Fibroblast of skin of back (primary cell): ENCODE measurements around the gene CDH23.

Experiments used
- DNase-seq: peaks from one replicate; pipeline ENCODE4 v3.0.0-alpha.2; 2013

CDH23 gene

DNA sequence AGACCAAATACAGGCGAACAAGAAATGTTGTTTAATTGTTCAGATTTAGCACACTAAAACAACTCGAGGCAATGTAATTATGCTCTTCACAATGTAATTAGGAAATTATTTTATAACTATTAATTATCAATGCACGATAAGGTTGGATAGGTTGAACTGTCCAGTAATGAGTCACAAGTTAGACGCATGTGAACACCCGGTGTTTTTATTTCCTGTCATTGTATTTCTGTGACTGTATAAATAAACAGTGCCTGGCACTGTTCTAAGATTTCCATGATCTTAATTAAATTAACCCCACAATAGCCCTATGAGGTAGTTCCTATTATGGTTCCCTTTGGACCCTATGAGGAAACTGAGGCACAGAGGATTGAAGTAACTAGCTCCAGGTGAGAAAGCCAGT, 296.7 kb downstream of the CDH23 start:
- no peak for DNase-seq

DNA sequence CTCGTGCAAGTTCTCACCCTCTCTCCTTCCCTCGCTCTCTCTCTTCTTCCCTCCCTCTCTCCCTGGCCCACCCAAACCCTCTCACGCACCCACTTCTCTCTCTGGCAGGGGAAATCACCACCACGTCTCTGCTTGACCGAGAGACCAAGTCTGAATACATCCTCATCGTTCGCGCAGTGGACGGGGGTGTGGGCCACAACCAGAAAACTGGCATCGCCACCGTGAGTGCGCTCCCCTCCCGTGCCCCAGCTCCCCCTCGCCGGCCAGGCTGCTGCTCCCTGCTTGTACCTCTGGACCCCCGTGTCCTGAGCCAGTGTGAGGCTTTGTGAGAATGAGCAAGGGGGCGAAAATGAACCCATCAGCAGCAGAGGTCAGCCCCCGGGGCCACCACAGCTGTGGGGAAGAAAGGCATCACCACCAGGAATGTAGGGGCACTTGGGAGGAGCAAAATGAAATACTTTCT, 297.4 kb downstream of the CDH23 start:
- no peak for DNase-seq

GRCh38 chr10:71694567-71694968, 297.8 kb downstream of the CDH23 start:
- no peak for DNase-seq

GRCh38 chr10:71695502-71696476, 299.1 kb downstream of the CDH23 start:
- DNase-seq, result no peak

DNA sequence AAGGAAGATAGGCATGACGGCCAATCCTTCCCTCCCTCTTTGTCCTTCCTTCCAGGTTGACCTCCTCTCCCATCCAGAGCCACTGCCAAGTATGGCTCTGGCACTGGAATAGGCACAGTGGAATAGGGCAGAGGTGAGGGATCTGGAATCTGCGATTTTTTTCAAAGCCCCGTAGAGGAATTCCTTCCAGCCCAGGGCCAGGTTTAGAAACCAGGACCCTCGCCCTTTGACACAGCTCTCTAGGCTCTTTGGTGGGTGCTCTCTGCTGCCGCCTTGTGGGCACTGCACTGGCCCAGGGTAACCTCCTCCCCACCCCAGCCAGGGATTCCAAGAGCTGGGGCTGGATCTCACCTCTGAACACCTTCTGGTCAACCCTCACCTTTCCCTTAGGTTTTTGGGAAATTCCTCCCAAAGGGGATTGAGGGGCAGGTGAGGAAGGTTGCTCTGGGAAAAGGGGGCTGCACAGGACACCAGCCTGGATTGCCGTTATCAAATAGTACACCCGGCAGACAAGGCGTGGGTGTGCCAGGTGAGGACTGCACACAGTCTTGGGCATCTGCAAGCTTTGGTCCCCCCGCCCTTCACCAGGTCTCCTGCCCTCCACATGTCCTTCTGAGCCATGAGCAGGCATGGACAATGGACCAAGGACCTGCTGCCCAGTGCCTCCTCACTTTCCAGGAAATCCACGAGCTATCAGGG, 300.1 kb downstream of the CDH23 start:
- peak; percentile 30 for DNase-seq

DNA sequence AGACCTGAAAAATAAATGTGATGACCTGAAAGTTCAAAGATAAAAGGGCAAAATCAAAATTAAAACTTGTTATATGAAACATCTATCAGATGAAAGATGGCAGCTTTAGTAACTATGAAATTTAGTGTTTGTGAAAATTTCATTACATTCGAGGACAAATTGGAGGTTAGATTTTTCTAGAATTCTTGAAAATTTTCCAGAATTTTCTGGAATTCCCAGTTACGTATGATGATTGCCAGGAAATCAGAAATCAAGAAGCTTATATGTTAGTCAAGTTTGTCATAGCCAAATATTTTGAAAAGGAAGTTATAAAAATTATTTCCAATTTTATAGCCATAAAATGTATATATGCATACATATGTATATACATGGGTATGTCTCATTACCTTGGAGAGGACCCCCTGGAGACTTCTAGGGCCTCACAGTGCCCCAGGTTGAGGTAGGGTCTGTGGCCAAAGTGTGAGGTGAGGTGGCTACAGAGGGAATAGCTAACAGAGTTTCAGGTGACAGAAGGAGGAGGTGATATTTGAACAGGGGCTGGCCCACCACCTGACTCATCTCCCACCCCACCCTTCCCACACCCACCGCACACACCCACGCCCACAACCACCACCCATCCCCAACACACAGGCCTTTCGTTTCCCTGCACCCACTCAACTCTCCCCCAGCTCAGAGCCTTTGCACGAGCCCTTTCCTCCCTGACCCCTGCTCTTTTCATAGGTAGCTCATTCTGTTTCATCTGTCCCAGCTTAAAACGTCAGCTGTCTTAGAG, 301.4 kb downstream of the CDH23 start:
- no peak for DNase-seq

DNA sequence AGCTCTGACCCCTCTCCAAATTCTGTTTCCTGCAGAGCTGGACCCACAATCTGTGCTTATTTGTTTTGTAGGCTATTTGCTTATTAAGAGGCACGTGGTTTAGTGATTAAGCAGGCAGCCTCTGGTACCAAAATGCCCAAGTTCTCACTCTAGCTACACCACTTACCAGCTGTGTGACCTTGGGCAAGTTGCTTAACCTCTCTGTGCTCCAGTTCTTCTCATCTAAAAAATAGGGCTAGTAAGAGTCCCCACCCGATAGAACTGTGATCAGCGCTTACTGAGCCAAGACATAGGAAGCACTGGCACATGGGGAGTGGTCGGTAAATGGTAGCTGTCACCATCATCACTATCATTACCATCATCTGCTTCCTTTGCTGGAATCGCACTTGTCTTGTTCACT, 302.0 kb downstream of the CDH23 start:
- no peak for DNase-seq

DNA sequence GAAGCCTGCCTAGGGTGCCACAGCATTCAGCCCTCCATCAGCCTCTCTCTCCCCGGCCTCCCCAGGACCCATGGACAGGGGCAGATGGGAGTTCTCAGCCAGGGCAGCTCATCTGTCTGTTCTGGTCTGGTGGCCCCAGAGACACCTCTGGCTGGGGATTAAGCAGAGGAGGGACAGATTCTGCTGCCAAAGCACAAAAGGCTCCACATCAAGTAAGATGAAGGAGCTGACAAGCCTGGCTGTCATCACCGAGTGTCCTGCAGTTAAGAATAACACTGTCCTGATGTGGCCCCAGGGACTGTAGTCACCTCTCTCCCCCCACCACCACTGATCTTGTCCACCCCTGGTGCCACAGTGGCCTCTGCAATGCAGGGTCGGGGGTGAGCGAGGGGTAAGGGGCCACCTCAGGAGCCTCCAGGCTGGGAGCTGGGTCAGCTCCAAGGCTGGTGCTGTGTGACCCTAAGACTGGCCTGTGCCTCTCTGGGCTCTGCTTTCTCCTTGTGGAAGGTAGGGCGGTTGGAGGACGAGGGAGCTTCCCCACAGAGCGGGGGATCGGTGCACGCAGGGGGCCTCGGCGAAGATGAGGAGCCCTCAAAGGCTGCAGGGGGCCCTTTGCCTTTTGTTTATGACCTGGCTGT, 304.1 kb downstream of the CDH23 start:
- no peak for DNase-seq

GRCh38 chr10:71701496-71702132, 304.9 kb downstream of the CDH23 start:
- DNase-seq, result no peak

DNA sequence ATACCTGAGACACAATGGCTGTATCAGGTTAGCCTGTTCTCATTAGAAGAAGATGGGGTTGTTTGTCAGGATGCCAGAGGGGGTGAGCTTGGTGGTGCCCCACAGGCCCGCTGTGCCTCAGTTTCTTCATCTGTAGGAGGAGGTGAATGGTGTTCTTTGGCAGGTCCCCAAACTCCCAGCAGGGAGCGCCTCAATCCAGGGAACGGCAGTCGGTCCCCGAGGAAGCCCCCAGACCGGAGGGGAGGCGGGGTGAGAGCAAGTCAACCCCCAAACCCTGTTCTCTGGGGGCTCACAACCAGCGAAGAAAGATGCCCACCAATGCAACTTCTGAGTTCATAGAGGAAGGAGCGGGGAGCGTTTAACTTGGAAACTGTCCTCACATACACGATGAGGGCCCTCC, 306.9 kb downstream of the CDH23 start:
- DNase-seq, result no peak

GRCh38 chr10:71704816-71705215, 308.1 kb downstream of the CDH23 start:
- DNase-seq, result no peak

DNA sequence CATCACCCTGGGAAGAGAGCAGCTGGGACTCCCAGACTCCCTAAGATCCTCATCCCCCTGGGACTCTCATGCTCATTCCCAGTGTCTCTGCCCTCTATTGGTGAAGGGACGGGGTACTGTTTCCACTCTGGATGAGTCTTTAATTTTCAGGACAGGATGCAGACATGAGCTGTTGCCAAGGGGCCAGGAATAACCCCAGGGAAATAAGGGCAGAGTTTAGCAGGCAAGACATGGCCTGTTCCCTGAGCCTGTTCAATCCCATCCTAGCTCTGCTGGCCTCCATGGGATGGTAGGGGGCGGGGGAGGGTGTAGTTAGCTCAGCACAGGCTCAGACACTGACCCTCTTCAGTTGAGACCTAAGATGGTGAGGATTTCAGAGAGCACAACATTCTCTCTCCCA, 308.9 kb downstream of the CDH23 start:
- DNase-seq, result no peak

- no peak for DNase-seq
Measured at GRCh38 chr10:71706216-71707121, 309.7 kb downstream of the CDH23 start.

- DNase-seq, result no peak
Measured at GRCh38 chr10:71707240-71707789, 310.6 kb downstream of the CDH23 start.

DNA sequence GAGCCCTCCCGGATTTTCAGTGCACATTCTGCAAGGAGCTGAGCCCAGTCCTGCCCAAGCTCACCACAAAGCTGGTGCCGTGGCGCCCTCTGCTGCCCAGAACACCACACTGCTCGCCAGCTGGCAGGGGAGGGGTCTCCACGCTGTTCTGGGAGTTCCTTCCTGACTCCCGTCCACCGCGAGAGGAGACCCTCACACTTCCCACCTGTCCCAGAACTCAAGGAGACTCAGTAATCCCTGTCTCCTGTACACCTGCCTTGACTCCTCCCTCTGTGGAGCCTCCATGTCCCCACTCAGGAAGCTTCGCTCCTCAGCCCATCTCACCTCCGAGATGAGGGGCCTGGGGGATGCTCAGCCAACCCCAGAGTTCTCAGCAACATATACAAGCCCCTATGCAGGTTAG, 311.6 kb downstream of the CDH23 start:
- DNase-seq, result peak; percentile 15

GRCh38 chr10:71708897-71709882, 312.5 kb downstream of the CDH23 start:
- DNase-seq, result no peak

DNA sequence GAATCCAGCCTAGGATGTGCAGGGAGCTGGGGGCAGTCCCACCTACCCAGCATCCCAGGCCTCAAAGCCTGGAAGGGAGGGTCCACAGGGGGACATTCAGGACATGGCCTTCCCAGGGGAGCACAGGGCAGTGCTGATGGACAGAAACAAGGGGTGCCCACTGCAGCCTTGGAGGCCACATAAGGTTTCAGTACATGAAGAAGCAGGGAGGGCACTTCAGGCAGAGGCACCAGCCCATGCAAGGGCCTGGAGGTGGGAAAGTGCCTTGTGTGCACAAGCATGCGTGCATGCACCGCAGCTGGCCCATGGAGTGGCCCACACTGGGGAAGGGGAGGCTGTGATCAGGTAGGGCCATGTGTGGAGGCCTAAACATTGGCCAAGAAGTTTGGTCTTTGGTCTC, 313.8 kb downstream of the CDH23 start:
- no peak for DNase-seq

- no peak for DNase-seq
Measured at GRCh38 chr10:71711052-71711623, 314.4 kb downstream of the CDH23 start.

DNA sequence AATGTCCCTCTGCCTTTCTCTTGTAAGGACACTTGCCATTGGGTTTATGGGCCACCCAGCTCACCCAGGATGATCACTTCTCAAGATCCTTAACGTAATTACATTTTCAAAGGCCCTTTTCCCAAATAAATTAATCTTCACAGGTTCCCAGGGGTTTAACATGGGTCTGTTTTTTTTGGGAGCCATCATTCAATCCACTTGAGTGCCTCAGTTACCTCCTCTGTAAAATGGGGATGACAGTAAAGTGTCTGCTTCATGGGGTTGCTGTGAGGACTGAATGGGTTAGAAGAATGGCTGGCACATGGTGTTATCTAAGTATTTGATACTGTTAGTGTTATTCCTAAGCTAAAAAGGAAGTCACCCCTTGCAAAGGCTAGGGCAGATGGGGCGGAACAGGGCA, 315.4 kb downstream of the CDH23 start:
- no peak for DNase-seq
